Measurements from ENCODE around the gene MICALL1. TPM values are rescaled to one million over a fixed set of nuclear protein-coding genes. Genes with fewer than 3 reads are reported as not detected.

Gene MICALL1
- total and polyA plus RNA-seq, 2 of the 13 experiments (the other 11 are each of a cell fraction or from before 2014, with no cell fraction given) = 7.6 to 10.6 TPM

DNA sequence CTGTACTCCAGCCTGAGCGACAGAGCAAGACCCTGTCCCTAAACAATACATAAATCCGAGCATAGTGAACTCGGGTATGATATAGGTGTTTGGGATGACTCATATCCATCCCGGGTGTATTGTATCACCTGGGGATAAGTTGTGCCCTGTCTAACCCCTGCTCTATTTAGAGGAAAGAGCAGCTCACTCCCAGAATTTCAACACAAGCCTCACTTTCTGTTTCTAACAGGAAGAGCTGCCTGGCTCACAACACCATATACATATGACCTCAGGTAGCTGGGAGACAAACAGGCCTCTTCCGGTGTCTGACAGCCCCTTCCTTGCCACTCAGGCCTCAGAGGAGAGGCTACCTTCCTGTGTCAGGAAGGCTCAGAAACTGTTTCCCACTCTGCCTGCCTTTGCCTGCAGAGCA is 9.9 kb upstream of the MICALL1 start (continued):
- TF ChIP-seq, protein P1, sequence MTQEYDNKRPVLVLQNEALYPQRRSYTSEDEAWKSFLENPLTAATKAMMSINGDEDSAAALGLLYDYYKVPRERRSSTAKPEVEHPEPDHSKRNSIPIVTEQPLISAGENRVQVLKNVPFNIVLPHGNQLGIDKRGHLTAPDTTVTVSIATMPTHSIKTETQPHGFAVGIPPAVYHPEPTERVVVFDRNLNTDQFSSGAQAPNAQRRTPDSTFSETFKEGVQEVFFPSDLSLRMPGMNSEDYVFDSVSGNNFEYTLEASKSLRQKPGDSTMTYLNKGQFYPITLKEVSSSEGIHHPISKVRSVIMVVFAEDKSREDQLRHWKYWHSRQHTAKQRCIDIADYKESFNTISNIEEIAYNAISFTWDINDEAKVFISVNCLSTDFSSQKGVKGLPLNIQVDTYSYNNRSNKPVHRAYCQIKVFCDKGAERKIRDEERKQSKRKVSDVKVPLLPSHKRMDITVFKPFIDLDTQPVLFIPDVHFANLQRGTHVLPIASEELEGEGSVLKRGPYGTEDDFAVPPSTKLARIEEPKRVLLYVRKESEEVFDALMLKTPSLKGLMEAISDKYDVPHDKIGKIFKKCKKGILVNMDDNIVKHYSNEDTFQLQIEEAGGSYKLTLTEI (CRISPR knock-in tag; conservative IDR thresholded peaks at IDR 0.05) = no peak
- TF ChIP-seq, protein P2, sequence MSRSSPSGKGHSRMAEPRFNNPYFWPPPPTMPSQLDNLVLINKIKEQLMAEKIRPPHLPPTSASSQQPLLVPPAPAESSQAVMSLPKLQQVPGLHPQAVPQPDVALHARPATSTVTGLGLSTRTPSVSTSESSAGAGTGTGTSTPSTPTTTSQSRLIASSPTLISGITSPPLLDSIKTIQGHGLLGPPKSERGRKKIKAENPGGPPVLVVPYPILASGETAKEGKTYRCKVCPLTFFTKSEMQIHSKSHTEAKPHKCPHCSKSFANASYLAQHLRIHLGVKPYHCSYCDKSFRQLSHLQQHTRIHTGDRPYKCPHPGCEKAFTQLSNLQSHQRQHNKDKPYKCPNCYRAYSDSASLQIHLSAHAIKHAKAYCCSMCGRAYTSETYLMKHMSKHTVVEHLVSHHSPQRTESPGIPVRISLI (CRISPR knock-in tag; IDR thresholded peaks at IDR 0.05; ENCODE audit: borderline replicate concordance) = no peak
- no peak for TF ChIP-seq TAF1 (CRISPR knock-in tag; IDR thresholded peaks at IDR 0.05)
- no peak for TF ChIP-seq ZEB1 (IDR thresholded peaks at IDR 0.05; ENCODE audit: insufficient replicate concordance, low read depth)
- peak; percentile 19; the same call in 1 of the 2 replicates for TF ChIP-seq MEIS2 (CRISPR knock-in tag; IDR thresholded peaks at IDR 0.05)
- no peak for TF ChIP-seq ZNF629 (CRISPR knock-in tag; conservative IDR thresholded peaks at IDR 0.05)
- TF ChIP-seq, protein P3, sequence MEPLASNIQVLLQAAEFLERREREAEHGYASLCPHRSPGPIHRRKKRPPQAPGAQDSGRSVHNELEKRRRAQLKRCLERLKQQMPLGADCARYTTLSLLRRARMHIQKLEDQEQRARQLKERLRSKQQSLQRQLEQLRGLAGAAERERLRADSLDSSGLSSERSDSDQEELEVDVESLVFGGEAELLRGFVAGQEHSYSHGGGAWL (CRISPR knock-in tag; IDR thresholded peaks at IDR 0.05) = no peak
- TF ChIP-seq SKI (IDR thresholded peaks at IDR 0.05; ENCODE audit: partially characterized antibody) = peak; percentile 42
- no peak for TF ChIP-seq ZNF780A (CRISPR knock-in tag; IDR thresholded peaks at IDR 0.05)
- TF ChIP-seq PLRG1 (conservative IDR thresholded peaks at IDR 0.05) = no peak
- TF ChIP-seq, protein P4, sequence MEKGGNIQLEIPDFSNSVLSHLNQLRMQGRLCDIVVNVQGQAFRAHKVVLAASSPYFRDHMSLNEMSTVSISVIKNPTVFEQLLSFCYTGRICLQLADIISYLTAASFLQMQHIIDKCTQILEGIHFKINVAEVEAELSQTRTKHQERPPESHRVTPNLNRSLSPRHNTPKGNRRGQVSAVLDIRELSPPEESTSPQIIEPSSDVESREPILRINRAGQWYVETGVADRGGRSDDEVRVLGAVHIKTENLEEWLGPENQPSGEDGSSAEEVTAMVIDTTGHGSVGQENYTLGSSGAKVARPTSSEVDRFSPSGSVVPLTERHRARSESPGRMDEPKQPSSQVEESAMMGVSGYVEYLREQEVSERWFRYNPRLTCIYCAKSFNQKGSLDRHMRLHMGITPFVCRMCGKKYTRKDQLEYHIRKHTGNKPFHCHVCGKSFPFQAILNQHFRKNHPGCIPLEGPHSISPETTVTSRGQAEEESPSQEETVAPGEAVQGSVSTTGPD (CRISPR knock-in tag; IDR thresholded peaks at IDR 0.05) = no peak
- no peak for TF ChIP-seq KDM4B (CRISPR knock-in tag; IDR thresholded peaks at IDR 0.05)
- no peak for TF ChIP-seq KLF13 (CRISPR knock-in tag; IDR thresholded peaks at IDR 0.05)
- no peak for TF ChIP-seq KDM2A (CRISPR knock-in tag; IDR thresholded peaks at IDR 0.05; ENCODE audit: borderline replicate concordance, low read depth)
- no peak for TF ChIP-seq STAT5B (CRISPR knock-in tag; IDR thresholded peaks at IDR 0.05)
- TF ChIP-seq, protein P5, sequence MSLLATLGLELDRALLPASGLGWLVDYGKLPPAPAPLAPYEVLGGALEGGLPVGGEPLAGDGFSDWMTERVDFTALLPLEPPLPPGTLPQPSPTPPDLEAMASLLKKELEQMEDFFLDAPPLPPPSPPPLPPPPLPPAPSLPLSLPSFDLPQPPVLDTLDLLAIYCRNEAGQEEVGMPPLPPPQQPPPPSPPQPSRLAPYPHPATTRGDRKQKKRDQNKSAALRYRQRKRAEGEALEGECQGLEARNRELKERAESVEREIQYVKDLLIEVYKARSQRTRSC (CRISPR knock-in tag; IDR thresholded peaks at IDR 0.05; ENCODE audit: low read depth) = no peak
- no peak for TF ChIP-seq NCOA5 (CRISPR knock-in tag; IDR thresholded peaks at IDR 0.05)
- 0 out of 2 replicates have a peak, but pooled peaks have one; percentile 56 for TF ChIP-seq ZNF670 (CRISPR knock-in tag; IDR thresholded peaks at IDR 0.05; ENCODE audit: borderline replicate concordance)
- TF ChIP-seq ZNF891 (CRISPR knock-in tag; IDR thresholded peaks at IDR 0.05) = no peak
- TF ChIP-seq PPARG (CRISPR knock-in tag; conservative IDR thresholded peaks at IDR 0.05) = peak; percentile 92
- TF ChIP-seq CC2D1A (CRISPR knock-in tag; IDR thresholded peaks at IDR 0.05) = no peak
- TF ChIP-seq SAP130 (CRISPR knock-in tag; IDR thresholded peaks at IDR 0.05; ENCODE audit: low read depth) = peak; percentile 92
- TF ChIP-seq FOSL2 (CRISPR knock-in tag; IDR thresholded peaks at IDR 0.05) = peak; percentile 79
- no peak for TF ChIP-seq SNAPC2 (CRISPR knock-in tag; IDR thresholded peaks at IDR 0.05)
- TF ChIP-seq HNRNPK (IDR thresholded peaks at IDR 0.05; ENCODE audit: low read depth, low read length, poor library complexity, severe bottlenecking) = no peak
- no peak for TF ChIP-seq YY1 (IDR thresholded peaks at IDR 0.05; ENCODE audit: insufficient read depth, insufficient replicate concordance, low read depth, low read length)
- no peak for TF ChIP-seq ZNF747 (CRISPR knock-in tag; IDR thresholded peaks at IDR 0.05; ENCODE audit: borderline replicate concordance)
- no peak for TF ChIP-seq HMG20B (CRISPR knock-in tag; conservative IDR thresholded peaks at IDR 0.05)
